ENCODE results near the gene NPFF.
"Not testable (repeated sequence)": the region's sequence is repeated elsewhere in the genome, so short reads cannot be mapped to it uniquely, and the experiment has no call there.

The NPFF gene

GRCh38 chr12:53506881-53507602 lies at the start of gene NPFF:
Gene NPFF (minus strand): TSS chr12:53507484. CDS start chr12:53507474, 10 bp downstream.
- no peak for DNase-seq (ENCODE audit: extremely low read depth in 1 of 2, low read depth in 1 of 2)

GRCh38 chr12:53552361-53553327 lies 45.4 kb upstream of the NPFF start:
- no peak for DNase-seq (ENCODE audit: extremely low read depth in 1 of 2, low read depth in 1 of 2)

GRCh38 chr12:53551889-53552291 lies 44.6 kb upstream of the NPFF start:
- no peak for DNase-seq (ENCODE audit: extremely low read depth in 1 of 2, low read depth in 1 of 2)

- DNase-seq (ENCODE audit: extremely low read depth in 1 of 2, low read depth in 1 of 2): no peak
These were observed 43.3 kb upstream of the NPFF start for GRCh38 chr12:53550595-53550994.

- DNase-seq (ENCODE audit: extremely low read depth in 1 of 2, low read depth in 1 of 2): not testable (repeated sequence)
These were observed 42.8 kb upstream of the NPFF start for GRCh38 chr12:53550131-53550530.

GRCh38 chr12:53548354-53548753 lies 41.1 kb upstream of the NPFF start:
- DNase-seq (ENCODE audit: extremely low read depth in 1 of 2, low read depth in 1 of 2): not testable (repeated sequence)

GRCh38 chr12:53543539-53543938 lies 36.3 kb upstream of the NPFF start:
- DNase-seq (ENCODE audit: extremely low read depth in 1 of 2, low read depth in 1 of 2): no peak

- DNase-seq (ENCODE audit: extremely low read depth in 1 of 2, low read depth in 1 of 2): no peak
These were observed 32.2 kb upstream of the NPFF start for GRCh38 chr12:53539526-53539925.

- DNase-seq (ENCODE audit: extremely low read depth in 1 of 2, low read depth in 1 of 2): no peak
These were observed 31.0 kb upstream of the NPFF start for GRCh38 chr12:53538209-53538689.

GRCh38 chr12:53536962-53537361 lies 29.7 kb upstream of the NPFF start:
- no peak for DNase-seq (ENCODE audit: extremely low read depth in 1 of 2, low read depth in 1 of 2)

GRCh38 chr12:53533471-53533870 lies 26.2 kb upstream of the NPFF start:
- no peak for DNase-seq (ENCODE audit: extremely low read depth in 1 of 2, low read depth in 1 of 2)

GRCh38 chr12:53532524-53533445 lies 25.5 kb upstream of the NPFF start:
- no peak for DNase-seq (ENCODE audit: extremely low read depth in 1 of 2, low read depth in 1 of 2)

- no peak for DNase-seq (ENCODE audit: extremely low read depth in 1 of 2, low read depth in 1 of 2)
These were observed 24.7 kb upstream of the NPFF start for GRCh38 chr12:53532021-53532420.

- DNase-seq (ENCODE audit: extremely low read depth in 1 of 2, low read depth in 1 of 2): no peak
These were observed 23.6 kb upstream of the NPFF start for GRCh38 chr12:53530920-53531319.

GRCh38 chr12:53530061-53530460 lies 22.8 kb upstream of the NPFF start:
- no peak for DNase-seq (ENCODE audit: extremely low read depth in 1 of 2, low read depth in 1 of 2)

GRCh38 chr12:53524476-53524875 lies 17.2 kb upstream of the NPFF start:
- DNase-seq (ENCODE audit: extremely low read depth in 1 of 2, low read depth in 1 of 2): no peak

GRCh38 chr12:53523131-53523530 lies 15.8 kb upstream of the NPFF start:
- no peak for DNase-seq (ENCODE audit: extremely low read depth in 1 of 2, low read depth in 1 of 2)

GRCh38 chr12:53518381-53518780 lies 11.1 kb upstream of the NPFF start:
- no peak for DNase-seq (ENCODE audit: extremely low read depth in 1 of 2, low read depth in 1 of 2)

GRCh38 chr12:53516758-53517455 lies 9.6 kb upstream of the NPFF start:
- no peak for DNase-seq (ENCODE audit: extremely low read depth in 1 of 2, low read depth in 1 of 2)

- DNase-seq (ENCODE audit: extremely low read depth in 1 of 2, low read depth in 1 of 2): no peak
These were observed 8.0 kb upstream of the NPFF start for GRCh38 chr12:53515291-53515680.

Data from activated CD8-positive, alpha-beta memory T cell treated with anti-CD3 and anti-CD28 coated beads for 1 hour (primary cell).